Measurements from ENCODE around the gene CDH26. TPM values are rescaled to one million over a fixed set of nuclear protein-coding genes. Genes with fewer than 3 reads are reported as not detected.

The CDH26 gene
- polyA plus RNA-seq, 1 experiment: 0.18 TPM

- TF ChIP-seq, protein P1, sequence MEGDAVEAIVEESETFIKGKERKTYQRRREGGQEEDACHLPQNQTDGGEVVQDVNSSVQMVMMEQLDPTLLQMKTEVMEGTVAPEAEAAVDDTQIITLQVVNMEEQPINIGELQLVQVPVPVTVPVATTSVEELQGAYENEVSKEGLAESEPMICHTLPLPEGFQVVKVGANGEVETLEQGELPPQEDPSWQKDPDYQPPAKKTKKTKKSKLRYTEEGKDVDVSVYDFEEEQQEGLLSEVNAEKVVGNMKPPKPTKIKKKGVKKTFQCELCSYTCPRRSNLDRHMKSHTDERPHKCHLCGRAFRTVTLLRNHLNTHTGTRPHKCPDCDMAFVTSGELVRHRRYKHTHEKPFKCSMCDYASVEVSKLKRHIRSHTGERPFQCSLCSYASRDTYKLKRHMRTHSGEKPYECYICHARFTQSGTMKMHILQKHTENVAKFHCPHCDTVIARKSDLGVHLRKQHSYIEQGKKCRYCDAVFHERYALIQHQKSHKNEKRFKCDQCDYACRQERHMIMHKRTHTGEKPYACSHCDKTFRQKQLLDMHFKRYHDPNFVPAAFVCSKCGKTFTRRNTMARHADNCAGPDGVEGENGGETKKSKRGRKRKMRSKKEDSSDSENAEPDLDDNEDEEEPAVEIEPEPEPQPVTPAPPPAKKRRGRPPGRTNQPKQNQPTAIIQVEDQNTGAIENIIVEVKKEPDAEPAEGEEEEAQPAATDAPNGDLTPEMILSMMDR (IDR thresholded peaks at IDR 0.05; ENCODE audit: insufficient read depth, low read depth, low read length): no peak
- no peak for DNase-seq (ENCODE audit: low read depth)
- CTCF ChIA-PET: no interaction called here
Measured at GRCh38 chr20:59984541-59984940, 26.3 kb downstream of the CDH26 start.

GRCh38 chr20:59985164-59985563, 26.9 kb downstream of the CDH26 start:
- no peak overlapping the region for H3K4me3 ChIP-seq (ENCODE audit: low read depth, low read length)
- ChIA-PET POLR2A (no interaction called here), CTCF (no interaction called here)
- TF ChIP-seq, protein P1 (IDR thresholded peaks at IDR 0.05; ENCODE audit: insufficient read depth, low read depth, low read length): no peak
- H3K27me3 ChIP-seq (ENCODE audit: control insufficient read depth, insufficient read depth, low read length): no peaks in the 10 kb centered on the region
- no peaks in the 10 kb centered on the region for H3K36me3 ChIP-seq (ENCODE audit: control insufficient read depth, insufficient read depth, low read length)
- DNase-seq (ENCODE audit: low read depth): no peak

More at GRCh38 chr20:59984541-59984940, 26.3 kb downstream of the CDH26 start:
- POLR2A ChIA-PET: no interaction called here
- no peak overlapping the region for H3K4me3 ChIP-seq (ENCODE audit: low read depth, low read length)
- H3K36me3 ChIP-seq (ENCODE audit: control insufficient read depth, insufficient read depth, low read length): no peaks in the 10 kb centered on the region
- H3K27me3 ChIP-seq (ENCODE audit: control insufficient read depth, insufficient read depth, low read length): no peaks in the 10 kb centered on the region

DNA sequence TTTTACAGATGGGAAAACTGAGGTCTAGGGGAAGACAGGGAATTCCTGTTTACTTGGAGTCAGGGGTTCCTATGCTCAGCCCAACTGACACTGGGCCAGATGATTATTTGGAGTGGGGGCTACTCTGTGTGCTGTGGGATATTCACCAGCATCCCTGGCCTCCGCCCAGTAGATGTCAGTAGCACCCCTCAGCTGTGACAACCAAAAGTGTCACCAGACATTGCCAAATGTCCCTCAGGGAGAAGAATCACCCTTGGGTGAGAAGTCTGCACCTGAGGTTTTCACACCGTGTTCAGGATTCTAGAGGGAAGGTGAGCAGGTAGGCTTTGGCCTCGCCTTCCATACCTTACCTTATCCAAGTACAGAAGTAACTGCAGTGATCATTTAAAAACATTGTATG, 27.6 kb downstream of the CDH26 start:
- ChIA-PET CTCF (no interaction called here), POLR2A (no interaction called here)
- no peak for DNase-seq (ENCODE audit: low read depth)

GRCh38 chr20:59987135-59987534, 28.9 kb downstream of the CDH26 start:
- POLR2A ChIA-PET: no interaction called here
- CTCF ChIA-PET: no interaction called here
- H3K36me3 ChIP-seq (ENCODE audit: control insufficient read depth, insufficient read depth, low read length): no peaks in the 10 kb centered on the region
- TF ChIP-seq, protein P1 (IDR thresholded peaks at IDR 0.05; ENCODE audit: insufficient read depth, low read depth, low read length): no peak
- H3K27me3 ChIP-seq (ENCODE audit: control insufficient read depth, insufficient read depth, low read length): no peaks in the 10 kb centered on the region
- DNase-seq (ENCODE audit: low read depth): no peak
- no peak overlapping the region for H3K4me3 ChIP-seq (ENCODE audit: low read depth, low read length)

More for the DNA sequence above, 27.6 kb downstream of the CDH26 start:
- Histone ChIP-seq H3K36me3 (ENCODE audit: control insufficient read depth, insufficient read depth, low read length) (no peaks in the 10 kb centered on the region), H3K27me3 (ENCODE audit: control insufficient read depth, insufficient read depth, low read length) (no peaks in the 10 kb centered on the region), H3K4me3 (ENCODE audit: low read depth, low read length) (no peak overlapping the region)
- TF ChIP-seq, protein P1 (IDR thresholded peaks at IDR 0.05; ENCODE audit: insufficient read depth, low read depth, low read length): no peak

GRCh38 chr20:59988141-59988540, 29.9 kb downstream of the CDH26 start:
- H3K36me3 ChIP-seq (ENCODE audit: control insufficient read depth, insufficient read depth, low read length): no peaks in the 10 kb centered on the region
- no peak for DNase-seq (ENCODE audit: low read depth)
- ChIA-PET CTCF (interaction anchor here (1.5 kb wide), 1 partner anchor 10 kb away, joined by 4 read pairs; no protein-coding TSS in a partner anchor), POLR2A (no interaction called here)
- TF ChIP-seq, protein P1 (IDR thresholded peaks at IDR 0.05; ENCODE audit: insufficient read depth, low read depth, low read length): no peak
- no peak overlapping the region for H3K4me3 ChIP-seq (ENCODE audit: low read depth, low read length)
- no peaks in the 10 kb centered on the region for H3K27me3 ChIP-seq (ENCODE audit: control insufficient read depth, insufficient read depth, low read length)
